ENCODE results near the gene ZBTB46.

DNA sequence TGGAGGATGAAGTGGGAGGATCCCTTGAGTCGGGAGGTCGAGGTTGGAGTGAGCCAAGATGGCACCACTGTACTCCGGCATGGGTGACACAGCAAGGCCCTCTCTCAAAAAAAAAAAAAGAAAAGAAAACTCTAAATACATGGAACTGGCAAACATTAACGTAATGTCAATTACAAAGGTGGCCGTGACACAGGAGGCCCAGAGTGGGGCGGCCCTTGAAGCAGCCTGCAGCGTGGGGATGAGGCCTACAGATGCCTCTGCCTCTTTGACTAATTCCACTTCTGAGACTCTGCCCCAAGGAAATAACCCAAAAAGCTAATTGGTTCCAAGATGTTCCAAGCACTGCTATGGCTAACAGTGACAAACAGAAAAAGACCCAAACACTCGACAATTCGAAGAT is 21.2 kb downstream of the ZBTB46 start:
- TF ChIP-seq POLR2AphosphoS5 (IDR thresholded peaks at IDR 0.05; ENCODE audit: insufficient read depth in 1 of 2, low read depth in 1 of 2) = no peak
- TF ChIP-seq, protein P1, sequence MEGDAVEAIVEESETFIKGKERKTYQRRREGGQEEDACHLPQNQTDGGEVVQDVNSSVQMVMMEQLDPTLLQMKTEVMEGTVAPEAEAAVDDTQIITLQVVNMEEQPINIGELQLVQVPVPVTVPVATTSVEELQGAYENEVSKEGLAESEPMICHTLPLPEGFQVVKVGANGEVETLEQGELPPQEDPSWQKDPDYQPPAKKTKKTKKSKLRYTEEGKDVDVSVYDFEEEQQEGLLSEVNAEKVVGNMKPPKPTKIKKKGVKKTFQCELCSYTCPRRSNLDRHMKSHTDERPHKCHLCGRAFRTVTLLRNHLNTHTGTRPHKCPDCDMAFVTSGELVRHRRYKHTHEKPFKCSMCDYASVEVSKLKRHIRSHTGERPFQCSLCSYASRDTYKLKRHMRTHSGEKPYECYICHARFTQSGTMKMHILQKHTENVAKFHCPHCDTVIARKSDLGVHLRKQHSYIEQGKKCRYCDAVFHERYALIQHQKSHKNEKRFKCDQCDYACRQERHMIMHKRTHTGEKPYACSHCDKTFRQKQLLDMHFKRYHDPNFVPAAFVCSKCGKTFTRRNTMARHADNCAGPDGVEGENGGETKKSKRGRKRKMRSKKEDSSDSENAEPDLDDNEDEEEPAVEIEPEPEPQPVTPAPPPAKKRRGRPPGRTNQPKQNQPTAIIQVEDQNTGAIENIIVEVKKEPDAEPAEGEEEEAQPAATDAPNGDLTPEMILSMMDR (IDR thresholded peaks at IDR 0.05) = no peak
- no peak for TF ChIP-seq POLR2A (IDR thresholded peaks at IDR 0.05)

Measured in vagina (tissue), 2 donors.